Left hindlimb (tissue), 1 donor: Measurements from ENCODE around the gene TNRC6C.
A peak's percentile ranks its signal among the peaks of the same experiment; 100 is the strongest.

Experiments used
- DNase-seq: peaks from one replicate; pipeline ENCODE4 v3.0.0-alpha.2; 2018

The TNRC6C gene

GRCh38 chr17:78016852-78017251, 58.3 kb downstream of the TNRC6C start:
- no peak for DNase-seq

- no peak for DNase-seq
These were observed 61.0 kb downstream of the TNRC6C start for GRCh38 chr17:78019367-78019975.

GRCh38 chr17:78019976-78020716, 61.6 kb downstream of the TNRC6C start:
- no peak for DNase-seq

GRCh38 chr17:78020717-78021108, 62.2 kb downstream of the TNRC6C start:
- DNase-seq, result no peak

- no peak for DNase-seq
These were observed 63.9 kb downstream of the TNRC6C start for GRCh38 chr17:78022425-78022824.

- no peak for DNase-seq
These were observed 64.5 kb downstream of the TNRC6C start for GRCh38 chr17:78023042-78023441.

- DNase-seq, result no peak
These were observed 67.9 kb downstream of the TNRC6C start for GRCh38 chr17:78026381-78026780.

- DNase-seq, result no peak
These were observed 68.6 kb downstream of the TNRC6C start for GRCh38 chr17:78027121-78027520.

- no peak for DNase-seq
These were observed 71.2 kb downstream of the TNRC6C start for GRCh38 chr17:78029697-78030096.

GRCh38 chr17:78031435-78031834, 72.9 kb downstream of the TNRC6C start:
- DNase-seq, result no peak

- DNase-seq, result no peak
These were observed 73.7 kb downstream of the TNRC6C start for GRCh38 chr17:78032166-78032565.

GRCh38 chr17:78034429-78035091, 76.1 kb downstream of the TNRC6C start:
- DNase-seq, result no peak

GRCh38 chr17:78037280-78037679, 78.8 kb downstream of the TNRC6C start:
- DNase-seq, result no peak

GRCh38 chr17:78038748-78039288, 80.3 kb downstream of the TNRC6C start:
- no peak for DNase-seq

- no peak for DNase-seq
These were observed 81.1 kb downstream of the TNRC6C start for GRCh38 chr17:78039581-78039980.

GRCh38 chr17:78040440-78041385, 82.2 kb downstream of the TNRC6C start:
- peak; percentile 53 for DNase-seq

- no peak for DNase-seq
These were observed 83.1 kb downstream of the TNRC6C start for GRCh38 chr17:78041386-78042179.

GRCh38 chr17:78042542-78042941, 84.0 kb downstream of the TNRC6C start:
- DNase-seq, result no peak

- no peak for DNase-seq
These were observed 84.5 kb downstream of the TNRC6C start for GRCh38 chr17:78043031-78043430.

- DNase-seq, result no peak
These were observed 85.9 kb downstream of the TNRC6C start for GRCh38 chr17:78044280-78044835.

GRCh38 chr17:78045316-78045715, 86.8 kb downstream of the TNRC6C start:
- DNase-seq, result no peak
